Karpas-422 (cell line): ENCODE data around the gene ATP5PF. TPM values are rescaled to one million over a fixed set of nuclear protein-coding genes. Genes with fewer than 3 reads are reported as not detected.
A peak's percentile ranks its signal among the peaks of the same experiment; 100 is the strongest.
"Not testable (repeated sequence)": the region's sequence is repeated elsewhere in the genome, so short reads cannot be mapped to it uniquely, and the experiment has no call there.

ENCODE experiments used
- DNase-seq: peaks from one replicate; pipeline ENCODE4 v3.0.0-alpha.2; 2015
- H2AFZ ChIP-seq: fragments of 200-600 bp; sonication (generic); 2 replicates; pipeline ENCODE4 v1.6.1; 2014; ENCODE audit warnings: antibody characterized with exemption, low read length, mixed read lengths
- H3K27ac ChIP-seq: fragments of 200-600 bp; sonication (generic); 2 replicates; pipeline ENCODE4 v1.5.1; 2014; ENCODE audit warnings: mild to moderate bottlenecking, low read length, moderate library complexity
- H3K27me3 ChIP-seq: fragments of 200-600 bp; sonication (generic); 2 replicates; pipeline ENCODE4 v1.6.1; 2014; ENCODE audit warnings: low read length, mixed read lengths
- H3K36me3 ChIP-seq: fragments of 200-600 bp; sonication (generic); 2 replicates; pipeline ENCODE4 v1.6.1; 2014; ENCODE audit warnings: low read length, mixed read lengths; ENCODE audit not compliant: insufficient read depth
- H3K4me1 ChIP-seq: fragments of 200-600 bp; sonication (generic); 2 replicates; pipeline ENCODE4 v1.6.1; 2014; ENCODE audit warnings: mild to moderate bottlenecking, low read length, mixed read lengths
- H3K4me2 ChIP-seq: fragments of 200-600 bp; sonication (generic); 2 replicates; pipeline ENCODE4 v1.6.1; 2014; ENCODE audit warnings: low read length, low read depth, mild to moderate bottlenecking; ENCODE audit not compliant: poor library complexity, severe bottlenecking
- H3K4me3 ChIP-seq: fragments of 200-600 bp; sonication (generic); 2 replicates; pipeline ENCODE4 v1.5.1; 2014; ENCODE audit warnings: mild to moderate bottlenecking, antibody characterized with exemption, low read length, mixed read lengths
- H3K79me2 ChIP-seq: fragments of 200-600 bp; sonication (generic); 2 replicates; pipeline ENCODE4 v1.6.1; 2014; ENCODE audit warnings: mild to moderate bottlenecking, low read length, mixed read lengths
- H3K9ac ChIP-seq: fragments of 200-600 bp; sonication (generic); 2 replicates; pipeline ENCODE4 v1.6.0; 2014; ENCODE audit warnings: low read length
- H3K9me2 ChIP-seq: fragments of 200-600 bp; sonication (generic), shearing (Covaris generic); replicated peaks from 2 replicates; pipeline ENCODE4 v1.6.0; 2014; ENCODE audit warnings: mild to moderate bottlenecking, low read length, moderate library complexity; ENCODE audit not compliant: insufficient read depth
- H3K9me3 ChIP-seq: fragments of 300-700, 200-600 bp; sonication (generic); 2 replicates; pipeline ENCODE4 v1.6.1; 2014; ENCODE audit warnings: low read length, mixed read lengths
- H4K20me1 ChIP-seq: fragments of 200-600 bp; sonication (generic); 2 replicates; pipeline ENCODE4 v1.6.1; 2014; ENCODE audit warnings: mild to moderate bottlenecking, antibody characterized with exemption, low read length, low read depth; ENCODE audit not compliant: insufficient read depth
- total RNA-seq: library from RNA; depleted of rRNA; stranded (reverse); fragments of >200 nt; shearing (Covaris generic); gene quantifications from 2 replicates; pipeline ENCODE4 v1.2.3, GENCODE V29; 2014; ENCODE audit warnings: low replicate concordance

The ATP5PF gene
- total RNA-seq, 1 experiment from 2014 or later, result 115 TPM

- not testable (repeated sequence) for DNase-seq, H3K9me2 ChIP-seq, H2AFZ ChIP-seq, H3K9ac ChIP-seq, H3K4me1 ChIP-seq, H3K79me2 ChIP-seq, H3K4me3 ChIP-seq, H3K27me3 ChIP-seq, H3K27ac ChIP-seq, H3K4me2 ChIP-seq, H3K36me3 ChIP-seq, H4K20me1 ChIP-seq, H3K9me3 ChIP-seq
These were observed 20.6 kb downstream of the ATP5PF start for GRCh38 chr21:25714066-25714465.

GRCh38 chr21:25710550-25710949 is 24.2 kb downstream of the ATP5PF start:
- Histone ChIP-seq H2AFZ (no peak overlapping the region), H3K4me3 (no peak overlapping the region), H3K79me2 (no peaks in the 10 kb centered on the region), H3K27ac (no peak overlapping the region), H3K36me3 (no peaks in the 10 kb centered on the region), H3K9ac (no peak overlapping the region), H3K9me2 (no peaks in the 10 kb centered on the region), H3K4me1 (peaks cover 5% of the 10 kb centered on the region; the same call in 1 of the 2 replicates), H3K4me2 (no peak overlapping the region), H3K9me3 (no peaks in the 10 kb centered on the region), H3K27me3 (no peaks in the 10 kb centered on the region), H4K20me1 (no peaks in the 10 kb centered on the region)
- no peak for DNase-seq

- no peak overlapping the region for H3K4me2 ChIP-seq
- H2AFZ ChIP-seq, result peak overlapping the region; percentile 11; the same call in 1 of the 2 replicates
- no peak overlapping the region for H3K9ac ChIP-seq
- H3K36me3 ChIP-seq, result no peaks in the 10 kb centered on the region
- H3K4me3 ChIP-seq, result no peak overlapping the region
- H3K4me1 ChIP-seq, result peaks cover 5% of the 10 kb centered on the region; the same call in 1 of the 2 replicates
- no peaks in the 10 kb centered on the region for H3K27me3 ChIP-seq
- H3K27ac ChIP-seq, result no peak overlapping the region
- H4K20me1 ChIP-seq, result no peaks in the 10 kb centered on the region
- H3K79me2 ChIP-seq, result no peaks in the 10 kb centered on the region
- no peaks in the 10 kb centered on the region for H3K9me2 ChIP-seq
- peak; percentile 58 for DNase-seq
- H3K9me3 ChIP-seq, result no peaks in the 10 kb centered on the region
These were observed 24.9 kb downstream of the ATP5PF start for GRCh38 chr21:25709684-25710265.

- Histone ChIP-seq H3K9me3 (no peaks in the 10 kb centered on the region), H2AFZ (no peak overlapping the region), H3K36me3 (no peaks in the 10 kb centered on the region), H3K4me2 (no peak overlapping the region), H3K27ac (no peak overlapping the region), H3K4me3 (no peak overlapping the region), H3K79me2 (no peaks in the 10 kb centered on the region), H3K27me3 (no peaks in the 10 kb centered on the region), H3K9me2 (no peaks in the 10 kb centered on the region), H3K9ac (no peak overlapping the region), H4K20me1 (no peaks in the 10 kb centered on the region; the same call in 1 of the 2 replicates), H3K4me1 (peaks cover 5% of the 10 kb centered on the region; the same call in 1 of the 2 replicates)
- peak; percentile 78 for DNase-seq
These were observed 26.1 kb downstream of the ATP5PF start for GRCh38 chr21:25708467-25709065.

GRCh38 chr21:25701529-25701928 is 33.2 kb downstream of the ATP5PF start:
- no peak overlapping the region for H2AFZ ChIP-seq
- H3K4me1 ChIP-seq, result no peaks in the 10 kb centered on the region
- H3K36me3 ChIP-seq, result no peaks in the 10 kb centered on the region
- H3K79me2 ChIP-seq, result no peaks in the 10 kb centered on the region
- H3K27ac ChIP-seq, result no peak overlapping the region
- no peaks in the 10 kb centered on the region for H3K9me3 ChIP-seq
- no peak for DNase-seq
- H4K20me1 ChIP-seq, result no peaks in the 10 kb centered on the region; the same call in 1 of the 2 replicates
- no peak overlapping the region for H3K4me2 ChIP-seq
- H3K9me2 ChIP-seq, result no peaks in the 10 kb centered on the region
- H3K27me3 ChIP-seq, result no peaks in the 10 kb centered on the region
- H3K4me3 ChIP-seq, result no peak overlapping the region
- no peak overlapping the region for H3K9ac ChIP-seq

GRCh38 chr21:25700741-25701140 is 34.0 kb downstream of the ATP5PF start:
- Histone ChIP-seq H3K27ac (no peak overlapping the region), H3K4me2 (no peak overlapping the region), H3K9ac (no peak overlapping the region), H3K27me3 (no peaks in the 10 kb centered on the region), H3K4me1 (no peaks in the 10 kb centered on the region), H3K79me2 (no peaks in the 10 kb centered on the region), H3K4me3 (no peak overlapping the region), H3K9me3 (no peaks in the 10 kb centered on the region), H3K9me2 (no peaks in the 10 kb centered on the region), H2AFZ (no peak overlapping the region), H4K20me1 (no peaks in the 10 kb centered on the region; the same call in 1 of the 2 replicates), H3K36me3 (no peaks in the 10 kb centered on the region)
- no peak for DNase-seq

GRCh38 chr21:25695461-25695860 is 39.2 kb downstream of the ATP5PF start:
- not testable (repeated sequence) for H3K9ac ChIP-seq, H3K9me2 ChIP-seq, H3K27me3 ChIP-seq, DNase-seq, H3K4me2 ChIP-seq, H3K27ac ChIP-seq, H3K79me2 ChIP-seq, H2AFZ ChIP-seq, H3K4me1 ChIP-seq, H3K4me3 ChIP-seq, H3K36me3 ChIP-seq, H3K9me3 ChIP-seq, H4K20me1 ChIP-seq

- Histone ChIP-seq H3K4me2 (no peak overlapping the region), H3K36me3 (no peaks in the 10 kb centered on the region), H3K79me2 (no peaks in the 10 kb centered on the region), H3K27ac (no peak overlapping the region), H3K4me1 (no peaks in the 10 kb centered on the region), H3K27me3 (no peaks in the 10 kb centered on the region), H3K9ac (no peak overlapping the region), H3K9me3 (no peaks in the 10 kb centered on the region), H2AFZ (no peak overlapping the region), H3K9me2 (no peaks in the 10 kb centered on the region), H3K4me3 (no peak overlapping the region), H4K20me1 (no peaks in the 10 kb centered on the region)
- DNase-seq, result no peak
These were observed 42.7 kb downstream of the ATP5PF start for GRCh38 chr21:25691976-25692375.
